Measurements from ENCODE around the gene MREG. TPM values are rescaled to one million over a fixed set of nuclear protein-coding genes. Genes with fewer than 3 reads are reported as not detected.

Gene MREG
- total RNA-seq, 4 donors from 2014 or later, result 37.0 to 71.2 (median 40.5) TPM

DNA sequence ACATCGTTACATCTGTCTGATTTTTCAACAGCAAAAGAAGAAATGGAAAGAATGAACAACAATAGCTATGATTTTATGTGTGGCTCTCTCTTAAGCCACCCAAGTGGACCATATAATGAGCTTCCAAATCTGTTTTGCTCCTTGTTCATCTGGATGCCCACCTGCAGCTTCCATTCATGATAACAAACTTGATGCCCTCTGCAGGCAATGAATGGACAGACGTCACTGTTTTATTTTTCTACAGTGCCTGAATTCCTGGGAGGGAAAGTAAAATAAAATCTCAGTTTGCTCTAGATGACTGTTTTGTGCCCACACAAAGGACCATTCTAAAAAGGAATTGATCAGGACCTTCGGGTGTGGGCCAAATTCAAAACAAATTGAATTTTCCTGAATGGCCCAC lies 5.0 kb downstream of the MREG start:
- intact Hi-C loops (cut with DNase I), result no loop called here
- Histone ChIP-seq H3K27me3 (no peaks in the 10 kb centered on the region), H3K36me3 (no peaks in the 10 kb centered on the region), H3K4me3 (no peak overlapping the region), H3K27ac (no peak overlapping the region), H3K4me1 (peaks cover 8 to 79% (median 13%) of the 10 kb centered on the region in 3 donors), H3K9me3 (no peaks in the 10 kb centered on the region)
- TF ChIP-seq, protein P1, sequence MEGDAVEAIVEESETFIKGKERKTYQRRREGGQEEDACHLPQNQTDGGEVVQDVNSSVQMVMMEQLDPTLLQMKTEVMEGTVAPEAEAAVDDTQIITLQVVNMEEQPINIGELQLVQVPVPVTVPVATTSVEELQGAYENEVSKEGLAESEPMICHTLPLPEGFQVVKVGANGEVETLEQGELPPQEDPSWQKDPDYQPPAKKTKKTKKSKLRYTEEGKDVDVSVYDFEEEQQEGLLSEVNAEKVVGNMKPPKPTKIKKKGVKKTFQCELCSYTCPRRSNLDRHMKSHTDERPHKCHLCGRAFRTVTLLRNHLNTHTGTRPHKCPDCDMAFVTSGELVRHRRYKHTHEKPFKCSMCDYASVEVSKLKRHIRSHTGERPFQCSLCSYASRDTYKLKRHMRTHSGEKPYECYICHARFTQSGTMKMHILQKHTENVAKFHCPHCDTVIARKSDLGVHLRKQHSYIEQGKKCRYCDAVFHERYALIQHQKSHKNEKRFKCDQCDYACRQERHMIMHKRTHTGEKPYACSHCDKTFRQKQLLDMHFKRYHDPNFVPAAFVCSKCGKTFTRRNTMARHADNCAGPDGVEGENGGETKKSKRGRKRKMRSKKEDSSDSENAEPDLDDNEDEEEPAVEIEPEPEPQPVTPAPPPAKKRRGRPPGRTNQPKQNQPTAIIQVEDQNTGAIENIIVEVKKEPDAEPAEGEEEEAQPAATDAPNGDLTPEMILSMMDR (IDR thresholded peaks at IDR 0.05), result no peak
- TF ChIP-seq POLR2A (IDR thresholded peaks at IDR 0.05), result no peak
- DNase-seq, result no peak
- 79% methylated on average over 3 of the region's 3 CpGs for WGBS, 2 donors

- H3K36me3 ChIP-seq, result no peaks in the 10 kb centered on the region
- no peaks in the 10 kb centered on the region for H3K27me3 ChIP-seq
- DNase-seq, result no peak
- H3K27ac ChIP-seq, result peak overlapping the region; percentile 19 to 62 (median 46)
- no peak for TF ChIP-seq POLR2A (IDR thresholded peaks at IDR 0.05)
- TF ChIP-seq, protein P1 (IDR thresholded peaks at IDR 0.05), result no peak
- H3K9me3 ChIP-seq, result no peaks in the 10 kb centered on the region
- H3K4me1 ChIP-seq, result peaks cover 11 to 82% (median 13%) of the 10 kb centered on the region in 3 donors
- WGBS, 2 donors, result 19 to 31% methylated on average over 8 to 10 of the region's 10 CpGs
- H3K4me3 ChIP-seq, result peak overlapping the region in 1 of 4 donors; percentile 37
- intact Hi-C loops (cut with DNase I), result no loop called here
Measured at GRCh38 chr2:216006164-216006663, 7.1 kb downstream of the MREG start.

GRCh38 chr2:216004697-216005283 lies 8.6 kb downstream of the MREG start:
- no peak for DNase-seq
- H3K4me1 ChIP-seq, result peaks cover 11 to 76% (median 13%) of the 10 kb centered on the region in 3 donors
- no peak overlapping the region for H3K4me3 ChIP-seq
- H3K9me3 ChIP-seq, result no peaks in the 10 kb centered on the region
- intact Hi-C loops (cut with DNase I), result no loop called here
- H3K27me3 ChIP-seq, result no peaks in the 10 kb centered on the region
- TF ChIP-seq POLR2A (IDR thresholded peaks at IDR 0.05), result no peak
- TF ChIP-seq, protein P1 (IDR thresholded peaks at IDR 0.05), result no peak
- peaks cover 0 to 8% (median 0%) of the 10 kb centered on the region in 3 donors for H3K36me3 ChIP-seq
- H3K27ac ChIP-seq, result peak overlapping the region in 1 of 4 donors; percentile 42
- 73 to 82% methylated on average over 3 of the region's 3 CpGs for WGBS, 2 donors

DNA sequence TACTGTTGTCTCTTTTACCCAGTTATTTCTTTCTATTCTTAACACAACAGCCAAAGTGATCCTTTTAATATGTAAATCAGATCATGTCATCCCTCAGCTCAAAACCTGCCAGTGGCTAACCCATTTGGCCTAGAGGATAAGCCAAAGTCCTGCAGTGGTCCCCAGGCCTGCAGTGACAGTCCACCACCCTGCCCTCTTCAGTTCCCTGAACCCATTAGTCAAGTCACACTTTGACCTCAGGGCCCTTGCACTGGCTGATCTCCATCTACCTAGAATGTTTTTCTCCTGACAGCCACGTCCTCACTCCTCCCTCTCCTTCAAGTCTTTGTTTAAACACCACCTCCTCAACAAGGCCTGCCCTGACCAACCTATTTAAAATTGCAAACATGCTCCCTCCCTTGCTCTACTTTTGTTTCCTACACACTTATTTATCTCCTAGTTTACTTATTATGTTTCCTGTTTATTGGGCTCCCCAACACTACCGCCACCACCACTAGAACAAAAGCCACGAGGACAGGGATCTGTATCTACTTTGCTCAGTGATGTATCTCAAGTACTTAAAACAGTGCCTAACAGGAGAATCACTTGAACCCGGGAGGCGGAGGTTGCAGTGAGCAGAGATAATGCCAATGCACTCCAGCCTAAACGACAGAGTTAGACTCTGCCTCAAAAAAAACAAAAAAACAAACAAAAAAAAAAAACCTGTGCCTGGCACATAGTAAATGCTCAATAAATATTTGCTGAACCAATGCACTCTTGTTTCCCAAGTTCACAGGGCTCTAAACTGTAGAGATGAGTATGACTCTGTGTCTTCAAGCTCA lies 9.3 kb downstream of the MREG start:
- peaks cover 0 to 15% (median 0%) of the 10 kb centered on the region in 3 donors for H3K36me3 ChIP-seq
- no peaks in the 10 kb centered on the region for H3K27me3 ChIP-seq
- peak overlapping the region in 1 of 4 donors; percentile 42 for H3K27ac ChIP-seq
- no peak for DNase-seq
- peaks cover 11 to 76% (median 13%) of the 10 kb centered on the region in 3 donors for H3K4me1 ChIP-seq
- H3K9me3 ChIP-seq, result no peaks in the 10 kb centered on the region
- WGBS, 2 donors, result 60 to 73% methylated on average over 5 to 6 of the region's 6 CpGs
- TF ChIP-seq POLR2A (IDR thresholded peaks at IDR 0.05), result no peak
- intact Hi-C loops (cut with DNase I), result no loop called here
- H3K4me3 ChIP-seq, result no peak overlapping the region

DNA sequence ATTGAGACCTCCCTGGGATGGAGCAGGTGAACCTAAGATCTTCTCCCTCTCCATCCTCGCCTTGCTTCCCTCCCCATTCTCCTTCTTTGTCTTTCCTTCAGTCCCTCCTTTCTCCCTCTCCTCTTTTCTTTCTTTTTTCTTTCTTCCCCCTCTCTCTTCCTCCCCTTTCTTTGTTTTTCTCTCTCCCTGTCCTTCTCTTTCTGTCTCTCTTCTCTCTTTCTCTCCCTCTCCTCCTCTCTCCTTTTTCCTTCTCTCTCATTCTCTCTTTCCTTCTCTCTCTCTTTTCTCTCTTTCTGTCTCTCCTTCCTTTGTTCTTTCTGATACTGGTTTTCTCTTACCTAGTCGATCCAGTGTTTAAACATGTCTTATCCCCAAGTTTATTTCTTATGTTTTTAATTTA lies 10.7 kb downstream of the MREG start:
- no peak for TF ChIP-seq POLR2A (IDR thresholded peaks at IDR 0.05)
- TF ChIP-seq, protein P1 (IDR thresholded peaks at IDR 0.05), result no peak
- H3K27ac ChIP-seq, result peak overlapping the region in 3 of 4 donors; percentile 45 to 75 (median 55)
- no peak overlapping the region for H3K4me3 ChIP-seq
- WGBS, 2 donors, result 72 to 79% methylated on average over 2 of the region's 2 CpGs
- no peaks in the 10 kb centered on the region for H3K9me3 ChIP-seq
- H3K27me3 ChIP-seq, result no peaks in the 10 kb centered on the region
- peaks cover 0 to 18% (median 0%) of the 10 kb centered on the region in 3 donors for H3K36me3 ChIP-seq
- peaks cover 9 to 74% (median 11%) of the 10 kb centered on the region in 3 donors for H3K4me1 ChIP-seq
- DNase-seq, result no peak
- intact Hi-C loops (cut with DNase I), result no loop called here
